HPDE6-E6E7 (cell line): ENCODE results near the gene DEAF1.

Source experiments
- DNase-seq: peaks from one replicate; pipeline ENCODE4 v3.0.0; 2011; ENCODE audit warnings: missing footprints; ENCODE audit errors: extremely low spot score

DEAF1 gene

DNA sequence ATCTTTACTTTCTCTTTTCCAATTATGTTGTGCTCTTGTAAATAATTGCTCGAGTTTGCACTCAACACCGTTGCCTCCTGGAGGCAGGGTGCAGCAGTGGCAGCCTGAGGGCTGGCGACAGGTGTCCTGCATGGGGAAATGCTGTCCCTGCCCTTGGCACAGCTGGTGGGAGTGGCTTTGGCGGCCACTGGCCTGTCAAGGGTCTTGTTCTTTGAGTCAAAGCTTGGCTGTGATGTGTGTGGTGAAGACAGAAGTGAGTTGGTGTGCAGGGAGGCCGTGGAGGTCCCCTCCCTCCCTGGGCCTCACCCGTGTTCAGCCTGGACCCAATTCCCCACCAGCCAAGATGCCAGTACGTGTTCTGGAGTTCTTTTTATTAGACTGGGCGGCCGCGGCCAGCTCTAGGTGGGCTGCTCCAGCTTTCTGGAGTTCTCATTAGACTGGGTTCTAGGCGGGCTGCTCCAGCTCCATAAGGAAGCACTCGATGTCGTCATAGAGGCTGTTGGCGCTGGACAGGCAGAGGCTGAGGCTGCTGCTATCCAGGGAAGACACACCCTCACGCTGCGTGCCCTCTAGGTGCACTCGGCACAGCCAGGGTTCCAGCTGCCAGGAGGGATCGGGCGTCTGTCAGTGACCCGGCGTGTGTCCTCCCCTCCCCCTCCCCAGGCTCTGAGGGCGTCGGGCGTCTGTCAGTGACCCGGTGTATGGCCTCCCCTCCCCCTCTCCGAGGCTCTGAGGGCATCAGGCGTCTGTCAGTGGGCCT is 82.6 kb downstream of the DEAF1 start:
- no peak for DNase-seq

DNA sequence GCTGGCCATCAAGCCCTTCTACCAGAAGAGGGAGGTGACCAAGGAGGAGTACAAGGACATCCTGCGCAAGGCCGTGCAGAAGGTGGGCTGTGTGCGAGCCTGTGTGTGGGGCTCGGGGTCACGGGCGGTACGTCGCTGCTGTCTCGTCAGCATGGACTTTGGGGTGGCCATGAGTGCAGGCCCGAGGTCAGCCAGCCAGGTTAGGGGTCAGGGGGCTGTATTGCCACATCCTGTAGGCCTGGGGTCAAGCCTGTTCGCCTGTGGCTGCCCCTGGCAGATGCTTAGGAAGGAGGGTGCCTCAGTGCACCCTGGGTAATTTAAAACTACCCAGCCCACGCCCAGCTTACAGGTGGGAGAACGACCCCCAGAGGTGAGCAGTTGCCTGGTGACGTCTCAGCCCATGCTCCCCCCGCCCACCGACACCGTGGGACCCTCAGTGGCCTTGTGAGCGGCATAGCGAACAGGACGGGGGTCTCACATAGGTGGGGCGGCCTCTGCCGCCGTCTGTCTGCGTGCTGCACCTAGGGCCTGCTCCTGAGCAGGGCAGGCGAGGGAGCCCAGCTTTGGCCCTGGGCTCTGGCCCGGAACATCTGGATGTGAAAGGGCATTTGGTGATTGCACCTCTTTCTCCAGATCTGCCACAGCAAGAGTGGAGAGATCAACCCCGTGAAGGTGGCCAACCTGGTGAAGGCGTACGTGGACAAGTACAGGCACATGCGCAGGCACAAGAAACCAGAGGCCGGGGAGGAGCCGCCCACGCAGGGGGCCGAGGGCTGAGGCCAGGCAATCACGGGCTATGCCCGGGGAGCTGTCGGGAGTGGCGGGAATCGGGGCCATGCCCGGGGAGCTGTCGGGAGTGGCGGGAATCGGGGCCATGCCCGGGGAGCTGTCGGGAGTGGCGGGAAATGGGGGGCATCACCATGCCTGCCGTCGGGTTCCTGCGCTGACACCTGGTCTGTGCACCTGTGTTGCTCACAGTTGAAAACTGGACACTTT is 83.7 kb downstream of the DEAF1 start:
- DNase-seq = no peak

DNA sequence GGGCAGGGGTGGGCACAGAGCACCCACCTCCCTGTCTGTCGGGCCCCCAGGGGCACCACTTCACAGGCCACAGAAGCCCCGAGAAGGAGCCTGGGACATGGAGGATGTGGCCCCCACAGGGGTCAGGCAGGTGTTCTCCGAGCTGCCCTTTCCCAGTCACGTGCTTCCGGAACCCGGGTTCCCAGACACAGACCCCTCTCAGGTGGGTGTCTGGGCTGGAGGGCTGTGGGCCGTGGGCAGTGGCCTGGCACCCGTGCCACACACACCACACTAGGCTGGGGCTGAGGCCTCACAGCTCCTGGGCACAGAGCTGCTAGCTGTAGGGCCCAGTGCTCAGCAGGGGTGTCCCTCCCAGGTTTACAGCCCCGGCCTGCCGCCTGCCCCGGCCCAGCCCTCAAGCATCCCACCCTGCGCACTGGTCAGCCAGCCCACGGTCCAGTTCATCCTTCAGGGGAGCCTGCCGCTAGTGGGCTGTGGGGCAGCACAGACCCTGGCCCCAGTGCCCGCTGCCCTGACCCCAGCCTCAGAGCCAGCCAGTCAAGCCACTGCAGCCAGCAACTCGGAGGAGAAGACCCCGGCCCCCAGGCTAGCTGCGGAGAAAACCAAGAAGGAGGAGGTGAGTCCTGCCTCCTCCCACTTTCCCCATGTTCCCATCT is 84.7 kb downstream of the DEAF1 start:
- no peak for DNase-seq

DNA sequence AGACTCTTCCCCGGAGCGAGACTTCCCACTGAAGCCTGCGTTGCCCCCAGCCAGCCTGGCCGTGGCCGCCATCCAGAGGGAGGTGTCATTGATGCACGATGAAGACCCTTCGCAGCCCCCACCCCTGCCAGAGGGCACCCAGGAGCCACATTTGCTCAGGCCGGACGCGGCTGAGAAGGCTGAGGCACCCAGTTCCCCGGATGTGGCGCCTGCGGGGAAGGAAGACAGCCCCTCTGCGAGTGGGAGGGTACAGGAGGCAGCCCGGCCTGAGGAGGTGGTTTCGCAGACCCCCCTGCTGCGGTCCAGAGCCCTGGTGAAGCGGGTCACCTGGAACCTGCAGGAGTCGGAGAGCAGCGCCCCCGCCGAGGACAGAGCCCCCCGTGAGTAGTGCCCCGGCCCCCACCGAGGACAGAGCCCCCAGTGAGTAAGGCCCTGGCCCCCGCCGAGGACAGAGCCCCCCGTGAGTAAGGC is 85.6 kb downstream of the DEAF1 start:
- DNase-seq = no peak

DNA sequence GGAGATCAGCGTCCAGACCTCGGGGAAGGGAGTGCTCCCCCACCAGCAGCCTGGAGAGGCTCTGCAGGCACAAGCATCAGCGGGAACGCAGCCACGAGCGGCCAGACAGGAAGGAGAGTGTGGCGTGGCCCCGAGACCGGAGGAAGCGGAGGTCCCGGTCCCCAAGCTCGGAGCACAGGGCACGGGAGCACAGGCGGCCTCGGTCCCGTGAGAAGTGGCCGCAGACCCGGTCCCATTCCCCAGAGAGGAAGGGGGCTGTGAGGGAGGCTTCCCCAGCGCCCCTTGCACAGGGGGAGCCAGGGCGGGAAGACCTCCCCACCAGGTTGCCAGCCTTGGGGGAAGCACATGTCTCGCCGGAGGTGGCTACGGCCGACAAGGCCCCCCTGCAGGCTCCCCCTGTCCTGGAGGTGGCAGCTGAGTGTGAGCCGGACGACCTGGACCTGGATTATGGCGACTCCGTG is 86.2 kb downstream of the DEAF1 start:
- DNase-seq = no peak

DNA sequence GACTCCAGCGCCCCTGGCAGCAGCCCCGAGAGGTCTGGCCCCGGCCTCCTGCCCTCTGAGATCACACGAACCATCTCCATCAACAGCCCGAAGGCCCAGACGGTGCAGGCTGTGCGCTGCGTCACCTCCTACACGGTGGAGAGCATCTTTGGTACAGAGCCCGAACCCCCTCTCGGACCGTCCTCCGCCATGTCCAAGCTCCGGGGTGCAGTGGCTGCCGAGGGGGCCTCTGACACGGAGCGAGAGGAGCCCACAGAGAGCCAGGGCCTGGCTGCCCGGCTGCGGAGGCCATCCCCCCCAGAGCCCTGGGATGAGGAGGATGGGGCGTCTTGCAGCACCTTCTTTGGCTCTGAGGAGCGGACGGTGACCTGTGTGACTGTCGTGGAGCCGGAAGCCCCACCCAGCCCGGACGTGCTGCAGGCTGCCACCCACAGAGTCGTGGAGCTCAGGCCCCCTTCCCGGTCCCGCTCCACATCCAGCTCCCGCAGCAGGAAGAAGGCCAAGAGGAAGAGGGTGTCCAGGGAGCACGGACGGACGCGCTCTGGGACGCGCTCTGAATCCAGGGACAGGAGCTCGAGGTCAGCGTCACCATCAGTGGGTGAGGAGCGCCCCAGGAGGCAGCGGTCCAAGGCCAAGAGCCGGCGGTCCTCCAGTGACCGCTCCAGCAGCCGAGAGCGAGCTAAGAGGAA is 86.9 kb downstream of the DEAF1 start:
- no peak for DNase-seq

DNA sequence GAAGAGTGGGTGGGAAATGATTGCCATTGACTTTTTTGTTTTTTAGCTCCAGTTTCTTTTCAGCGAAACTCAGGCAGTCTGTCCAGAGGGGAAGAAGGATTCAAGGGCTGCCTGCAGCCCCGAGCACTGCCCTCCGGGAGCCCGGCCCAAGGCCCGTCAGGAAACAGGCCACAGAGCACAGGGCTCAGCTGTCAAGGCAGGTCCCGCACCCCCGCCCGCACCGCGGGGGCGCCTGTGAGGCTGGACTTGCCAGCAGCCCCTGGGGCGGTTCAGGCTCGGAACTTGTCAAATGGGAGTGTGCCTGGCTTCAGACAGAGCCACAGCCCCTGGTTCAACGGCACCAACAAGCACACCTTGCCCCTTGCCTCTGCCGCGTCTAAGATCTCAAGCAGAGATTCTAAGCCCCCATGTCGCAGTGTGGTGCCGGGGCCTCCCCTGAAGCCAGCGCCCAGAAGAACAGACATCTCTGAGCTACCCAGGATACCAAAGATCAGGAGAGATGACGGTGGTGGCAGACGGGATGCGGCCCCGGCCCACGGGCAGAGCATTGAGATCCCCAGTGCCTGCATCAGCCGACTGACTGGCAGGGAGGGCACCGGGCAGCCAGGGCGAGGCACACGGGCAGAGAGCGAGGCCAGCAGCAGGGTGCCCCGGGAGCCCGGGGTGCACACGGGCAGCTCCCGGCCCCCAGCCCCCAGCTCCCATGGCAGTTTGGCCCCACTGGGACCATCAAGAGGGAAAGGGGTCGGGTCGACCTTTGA is 87.8 kb downstream of the DEAF1 start:
- no peak for DNase-seq

DNA sequence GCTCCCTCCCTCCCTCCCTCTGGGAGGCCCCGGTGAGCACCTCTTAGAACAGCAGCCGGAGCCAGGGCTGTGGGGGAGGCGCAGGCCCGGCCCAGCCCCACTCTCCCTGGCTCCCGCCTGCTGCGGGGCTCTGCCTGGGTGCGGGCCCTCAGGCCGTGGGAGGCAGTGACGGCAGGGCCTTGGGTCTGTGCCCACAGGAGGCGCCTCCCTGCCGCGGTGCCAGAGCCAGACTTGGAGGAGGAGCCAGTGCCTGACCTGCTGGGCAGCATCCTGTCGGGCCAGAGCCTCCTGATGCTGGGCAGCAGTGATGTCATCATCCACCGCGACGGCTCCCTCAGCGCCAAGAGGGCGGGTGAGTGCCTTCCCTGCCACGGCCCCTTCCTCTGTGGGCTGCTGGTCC is 88.8 kb downstream of the DEAF1 start:
- DNase-seq = no peak

DNA sequence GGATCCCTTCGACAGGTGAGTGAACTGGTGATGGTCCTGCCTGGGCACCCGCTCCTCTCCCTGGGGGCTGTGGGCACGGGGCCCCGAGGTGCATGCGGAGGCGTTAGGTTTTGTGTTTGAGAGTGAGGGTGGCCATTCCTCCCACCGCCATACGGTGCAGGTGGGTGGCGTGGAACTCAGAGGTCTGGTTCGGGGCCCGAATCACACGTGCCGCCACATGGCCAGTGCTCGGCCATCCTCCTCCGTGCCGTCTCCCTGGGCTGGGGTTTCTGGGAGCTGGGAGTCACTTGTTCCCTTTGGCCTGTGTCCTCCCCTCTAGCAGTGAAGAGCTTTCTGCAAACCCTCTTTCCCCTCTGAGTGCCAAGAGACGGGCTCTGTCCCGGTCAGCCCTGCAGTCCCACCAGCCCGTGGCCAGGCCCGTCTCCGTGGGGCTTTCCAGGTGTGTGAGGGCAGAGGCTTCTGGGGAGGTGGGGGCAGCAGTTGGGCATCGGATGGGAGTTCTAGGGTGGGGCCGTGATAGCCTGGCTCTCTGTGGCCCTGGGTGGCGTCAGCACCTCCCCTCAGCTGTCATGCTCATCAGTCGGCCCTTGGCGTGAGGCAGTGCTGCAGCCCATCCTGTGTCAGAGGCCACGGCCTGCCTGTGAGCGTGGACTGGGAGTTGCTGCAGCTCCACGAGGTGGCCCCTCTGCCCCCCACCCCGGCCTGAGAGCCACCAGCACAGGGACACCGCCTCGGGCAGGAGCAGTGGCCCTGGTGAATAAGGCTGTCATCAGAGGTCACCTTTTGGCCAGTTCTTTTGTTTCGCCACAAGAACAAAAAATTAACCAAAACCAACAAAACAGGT is 89.5 kb downstream of the DEAF1 start:
- DNase-seq = no peak

DNA sequence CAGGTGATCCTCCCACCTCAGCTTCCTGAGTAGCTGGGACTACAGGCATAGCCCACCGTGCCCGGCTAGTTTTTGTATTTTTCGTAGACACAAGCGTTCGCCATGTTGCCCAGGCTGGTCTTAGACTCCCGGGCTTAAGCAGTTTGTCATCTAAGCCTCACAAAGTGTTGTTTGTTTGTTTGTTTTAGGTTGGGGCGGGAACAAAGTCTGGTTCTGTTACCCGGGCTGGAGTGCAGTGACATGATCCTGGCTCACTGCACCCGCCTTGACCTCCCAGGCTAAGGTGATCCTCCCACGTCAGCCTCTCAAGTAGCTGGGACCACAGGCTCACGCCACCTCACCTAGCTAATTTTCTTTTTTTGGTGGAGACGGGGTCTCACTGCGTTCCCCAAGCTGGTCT is 91.9 kb downstream of the DEAF1 start:
- DNase-seq = no peak

DNA sequence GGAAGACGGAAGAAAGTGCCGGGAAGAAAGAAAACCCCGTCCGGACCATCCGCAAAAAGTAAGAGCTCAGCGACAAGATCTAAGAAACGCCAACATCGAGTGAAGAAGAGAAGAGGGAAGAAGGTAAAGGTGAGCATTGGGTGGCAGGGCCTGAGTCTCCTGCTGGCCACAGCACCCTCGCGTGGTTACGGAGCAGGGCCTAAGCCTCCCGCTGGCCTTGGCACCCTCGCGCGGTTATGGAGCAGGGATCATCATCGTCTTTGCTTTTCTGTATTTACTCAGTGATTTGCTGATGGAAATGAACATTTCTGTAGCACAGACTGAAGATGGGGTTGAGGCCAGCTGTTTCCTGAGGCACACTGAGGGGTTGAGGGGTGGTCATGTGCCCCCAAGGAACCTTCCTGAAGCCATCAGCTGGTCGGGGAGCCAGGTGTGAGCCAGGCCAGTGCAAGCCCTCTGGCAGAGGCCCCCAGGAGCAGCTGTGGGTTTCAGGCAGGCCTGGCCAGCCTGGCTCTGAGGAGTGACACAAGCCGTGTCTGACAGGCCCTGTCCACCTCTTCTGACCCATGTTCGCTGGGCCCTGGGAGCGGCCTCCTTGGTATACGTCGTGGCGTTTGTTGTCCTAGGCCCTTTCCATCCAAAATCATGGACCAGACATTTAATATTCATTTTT is 93.3 kb downstream of the DEAF1 start:
- no peak for DNase-seq

DNA sequence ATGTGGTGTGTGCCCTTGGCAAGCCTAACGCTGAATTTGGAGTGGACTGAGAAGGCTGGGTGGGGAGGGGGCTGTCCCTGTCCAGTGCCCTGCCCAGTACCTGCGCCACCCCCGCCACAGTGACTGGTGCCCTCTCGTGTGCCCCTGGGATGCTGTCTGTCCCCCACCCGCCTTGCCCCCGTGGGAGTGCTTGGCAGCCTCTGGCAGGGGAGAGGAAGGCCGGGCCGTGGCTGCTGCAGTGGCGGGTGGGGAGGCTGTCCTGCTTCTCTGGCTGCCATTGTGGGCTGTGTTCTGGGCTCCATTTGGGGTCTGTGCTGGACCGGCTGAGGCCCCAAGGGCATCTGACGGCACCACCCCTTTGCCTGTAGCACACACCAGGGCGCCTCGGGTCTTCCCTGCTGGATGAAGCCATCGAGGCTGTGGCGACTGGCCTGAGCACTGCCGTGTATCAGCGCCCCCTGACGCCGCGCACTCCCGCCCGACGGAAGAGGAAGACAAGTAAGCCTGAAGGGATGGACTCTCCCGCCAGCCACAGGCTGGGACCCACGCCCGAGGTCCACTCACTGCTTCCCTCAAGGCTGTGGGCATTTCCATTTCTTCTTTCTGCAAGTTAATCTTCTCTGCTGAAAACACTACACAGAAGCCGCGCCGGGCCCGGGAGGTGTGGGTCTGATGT is 96.9 kb downstream of the DEAF1 start:
- no peak for DNase-seq

DNA sequence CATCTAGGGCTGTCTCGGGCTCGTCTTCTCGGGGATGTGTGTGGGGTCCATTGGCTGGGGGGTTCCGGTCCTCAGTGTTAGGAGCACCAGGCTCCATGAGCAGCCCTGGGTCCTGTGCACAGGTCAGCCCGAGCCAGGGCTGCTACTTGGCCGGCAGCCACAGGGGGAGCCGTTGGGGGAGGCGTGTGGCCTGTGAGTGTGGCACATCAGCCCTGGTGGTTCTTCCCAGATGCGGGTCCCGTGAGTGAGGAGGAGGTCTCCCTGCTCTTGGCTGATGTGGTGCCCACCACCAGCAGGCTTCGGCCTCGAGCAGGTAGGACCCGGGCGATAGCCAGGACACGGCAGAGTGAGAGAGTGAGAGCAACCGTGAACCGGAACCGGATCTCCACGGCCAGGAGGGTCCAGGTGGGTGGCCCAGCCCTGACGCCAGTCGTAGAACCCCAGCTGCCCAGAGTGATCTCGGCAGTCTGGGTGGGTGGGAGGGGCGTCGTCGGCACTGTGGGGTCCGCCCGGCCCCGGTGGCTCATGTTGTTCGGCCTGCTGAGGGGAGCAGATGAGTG is 97.8 kb downstream of the DEAF1 start:
- DNase-seq = no peak

DNA sequence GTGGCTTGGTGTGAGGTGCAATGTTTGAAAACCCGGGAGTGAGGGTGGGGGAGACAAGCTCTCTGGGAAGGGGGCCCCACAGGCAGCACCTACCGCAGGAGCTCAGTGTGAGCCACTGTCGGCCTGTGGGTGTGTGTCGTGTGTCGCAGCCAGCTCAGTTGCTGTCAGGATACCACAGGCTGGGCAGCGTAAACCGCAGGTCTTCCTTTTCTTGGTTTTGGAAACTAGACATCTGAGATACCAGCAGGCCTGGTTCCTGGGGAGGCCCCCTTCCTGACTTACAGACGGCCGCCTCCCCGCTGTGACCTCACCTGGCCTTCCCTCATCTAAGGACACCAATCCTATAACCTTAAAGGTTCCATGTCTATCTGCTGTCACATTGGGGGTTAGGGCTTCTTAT is 98.6 kb downstream of the DEAF1 start:
- no peak for DNase-seq

DNA sequence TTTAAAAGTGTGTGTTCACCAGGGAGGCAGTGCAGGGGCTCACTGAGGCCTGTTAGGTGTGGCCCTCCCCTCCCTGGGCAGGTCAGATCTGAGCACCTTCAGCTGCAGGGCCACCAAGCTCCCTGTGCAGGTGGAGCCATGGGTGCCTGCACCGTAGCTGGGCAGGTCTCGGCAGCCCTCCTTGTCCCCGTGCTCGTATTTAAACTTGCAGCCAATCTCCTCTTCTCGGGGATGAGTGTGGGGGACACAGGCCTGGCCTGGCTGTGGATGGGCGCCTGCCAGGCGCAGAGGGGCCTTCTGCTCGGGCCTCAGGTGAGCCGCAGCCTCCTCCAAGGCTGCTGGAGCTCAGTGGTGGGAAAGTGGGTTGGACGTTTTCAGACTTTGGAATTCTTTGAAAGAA is 99.6 kb downstream of the DEAF1 start:
- no peak for DNase-seq
